ENCODE results near the gene CEP128.

CEP128 gene

GRCh38 chr14:80658155-80658554, 283.4 kb downstream of the CEP128 start:
- no peak for DNase-seq

GRCh38 chr14:80653956-80654355, 287.6 kb downstream of the CEP128 start:
- no peak for DNase-seq

GRCh38 chr14:80645667-80646413, 295.7 kb downstream of the CEP128 start:
- DNase-seq = no peak

- DNase-seq = no peak
Measured at GRCh38 chr14:80644826-80645225, 296.7 kb downstream of the CEP128 start.

- DNase-seq = no peak
Measured at GRCh38 chr14:80638620-80639515, 302.7 kb downstream of the CEP128 start.

- no peak for DNase-seq
Measured at GRCh38 chr14:80637756-80638619, 303.6 kb downstream of the CEP128 start.

GRCh38 chr14:80636071-80636470, 305.5 kb downstream of the CEP128 start:
- DNase-seq = no peak

GRCh38 chr14:80634106-80634758, 307.3 kb downstream of the CEP128 start:
- DNase-seq = no peak

- DNase-seq = no peak
Measured at GRCh38 chr14:80629606-80630005, 311.9 kb downstream of the CEP128 start.

GRCh38 chr14:80628547-80628946, 313.0 kb downstream of the CEP128 start:
- DNase-seq = no peak

- DNase-seq = no peak
Measured at GRCh38 chr14:80627745-80628144, 313.8 kb downstream of the CEP128 start.

- no peak for DNase-seq
Measured at GRCh38 chr14:80624581-80624980, 317.0 kb downstream of the CEP128 start.

GRCh38 chr14:80621701-80622100, 319.8 kb downstream of the CEP128 start:
- no peak for DNase-seq

- no peak for DNase-seq
Measured at GRCh38 chr14:80620434-80620833, 321.1 kb downstream of the CEP128 start.

GRCh38 chr14:80618751-80619329, 322.7 kb downstream of the CEP128 start:
- no peak for DNase-seq

- DNase-seq = no peak
Measured at GRCh38 chr14:80615831-80616230, 325.7 kb downstream of the CEP128 start.

GRCh38 chr14:80609055-80609454, 332.5 kb downstream of the CEP128 start:
- DNase-seq = no peak

GRCh38 chr14:80608563-80608962, 333.0 kb downstream of the CEP128 start:
- DNase-seq = no peak

- DNase-seq = no peak
Measured at GRCh38 chr14:80607430-80608190, 333.9 kb downstream of the CEP128 start.

- no peak for DNase-seq
Measured at GRCh38 chr14:80606347-80606772, 335.2 kb downstream of the CEP128 start.

GRCh38 chr14:80605536-80605935, 336.0 kb downstream of the CEP128 start:
- DNase-seq = no peak

All from NCI-H1436 (cell line).